Measurements from ENCODE around the gene PRKCZ.
"Not testable (repeated sequence)": the region's sequence is repeated elsewhere in the genome, so short reads cannot be mapped to it uniquely, and the experiment has no call there.

Gene PRKCZ

DNA sequence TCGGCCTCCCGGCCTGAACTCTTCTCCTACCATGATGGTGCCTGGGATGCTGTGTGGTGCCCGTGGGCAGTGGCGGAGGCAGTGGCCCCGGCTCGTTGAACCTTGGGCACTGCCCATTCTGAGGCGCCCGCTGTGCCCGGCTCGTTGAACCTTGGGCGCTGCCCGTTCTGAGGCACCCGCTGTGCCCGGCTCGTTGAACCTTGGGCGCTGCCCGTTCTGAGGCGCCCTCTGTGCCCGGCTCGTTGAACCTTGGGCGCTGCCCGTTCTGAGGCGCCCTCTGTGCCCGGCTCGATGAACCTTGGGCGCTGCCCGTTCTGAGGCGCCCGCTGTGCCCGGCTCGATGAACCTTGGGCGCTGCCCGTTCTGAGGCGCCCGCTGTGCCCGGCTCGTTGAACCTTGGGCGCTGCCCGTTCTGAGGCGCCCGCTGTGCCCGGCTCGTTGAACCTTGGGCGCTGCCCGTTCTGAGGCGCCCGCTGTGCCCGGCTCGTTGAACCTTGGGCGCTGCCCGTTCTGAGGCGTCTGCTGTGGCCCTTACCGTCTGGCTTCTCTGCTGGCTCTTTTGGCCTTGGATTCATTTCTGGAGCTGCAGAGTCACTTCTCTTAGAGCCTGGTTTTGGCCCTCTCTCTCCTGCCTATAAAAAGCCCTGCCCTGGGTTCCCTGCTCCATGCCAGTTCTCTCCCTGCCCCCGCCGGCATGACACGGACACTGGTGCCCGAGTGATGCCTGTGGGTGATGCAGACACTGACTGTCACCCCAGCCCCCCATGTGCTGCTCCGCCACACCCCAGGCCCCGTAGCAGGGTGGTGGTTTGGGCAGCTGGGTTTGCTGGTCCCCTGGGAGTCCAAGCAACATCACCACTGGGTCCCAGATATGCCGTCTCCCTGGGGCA, 44.3 kb downstream of the PRKCZ start:
- not testable (repeated sequence) for H3K4me3 ChIP-seq (ENCODE audit: low read depth in 1 of 2, low read length in 2 of 2); H3K4me1 ChIP-seq (ENCODE audit: insufficient read depth, low read length); H3K27me3 ChIP-seq (ENCODE audit: control insufficient read depth in 1 of 2, insufficient read depth in 2 of 2, low read length in 2 of 2); H3K9ac ChIP-seq (ENCODE audit: low read length); H3K36me3 ChIP-seq (ENCODE audit: insufficient read depth, low read length); H3K9me3 ChIP-seq (ENCODE audit: low read length); H3K27ac ChIP-seq (ENCODE audit: low read depth, low read length)

DNA sequence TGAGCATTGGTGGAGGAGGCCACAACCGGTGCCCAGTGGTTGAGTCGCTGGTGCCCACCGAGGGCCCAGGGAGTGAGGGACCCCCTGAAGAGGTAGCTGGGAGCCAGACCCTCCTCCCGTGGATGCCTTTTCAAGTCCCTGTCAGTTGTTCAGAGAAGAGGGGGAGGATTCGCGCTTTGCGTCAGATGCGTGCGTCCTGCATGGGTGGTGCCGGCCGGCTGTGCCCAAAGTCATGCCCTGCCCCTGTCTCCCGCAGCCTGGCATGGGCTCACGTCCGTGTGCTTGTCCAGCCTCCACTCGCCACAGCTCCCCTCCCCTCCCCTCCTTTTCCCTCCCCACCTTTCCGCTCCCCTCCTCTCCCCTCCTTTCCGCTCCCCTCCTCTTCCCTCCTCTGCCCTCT, 45.2 kb downstream of the PRKCZ start:
- Histone ChIP-seq H3K9ac (ENCODE audit: low read length) (no peak overlapping the region), H3K9me3 (ENCODE audit: low read length) (no peaks in the 10 kb centered on the region), H3K27ac (ENCODE audit: low read depth, low read length) (no peak overlapping the region), H3K4me3 (ENCODE audit: low read depth in 1 of 2, low read length in 2 of 2) (no peak overlapping the region), H3K4me1 (ENCODE audit: insufficient read depth, low read length) (no peaks in the 10 kb centered on the region), H3K27me3 (ENCODE audit: control insufficient read depth in 1 of 2, insufficient read depth in 2 of 2, low read length in 2 of 2) (no peaks in the 10 kb centered on the region), H3K36me3 (ENCODE audit: insufficient read depth, low read length) (no peaks in the 10 kb centered on the region)

DNA sequence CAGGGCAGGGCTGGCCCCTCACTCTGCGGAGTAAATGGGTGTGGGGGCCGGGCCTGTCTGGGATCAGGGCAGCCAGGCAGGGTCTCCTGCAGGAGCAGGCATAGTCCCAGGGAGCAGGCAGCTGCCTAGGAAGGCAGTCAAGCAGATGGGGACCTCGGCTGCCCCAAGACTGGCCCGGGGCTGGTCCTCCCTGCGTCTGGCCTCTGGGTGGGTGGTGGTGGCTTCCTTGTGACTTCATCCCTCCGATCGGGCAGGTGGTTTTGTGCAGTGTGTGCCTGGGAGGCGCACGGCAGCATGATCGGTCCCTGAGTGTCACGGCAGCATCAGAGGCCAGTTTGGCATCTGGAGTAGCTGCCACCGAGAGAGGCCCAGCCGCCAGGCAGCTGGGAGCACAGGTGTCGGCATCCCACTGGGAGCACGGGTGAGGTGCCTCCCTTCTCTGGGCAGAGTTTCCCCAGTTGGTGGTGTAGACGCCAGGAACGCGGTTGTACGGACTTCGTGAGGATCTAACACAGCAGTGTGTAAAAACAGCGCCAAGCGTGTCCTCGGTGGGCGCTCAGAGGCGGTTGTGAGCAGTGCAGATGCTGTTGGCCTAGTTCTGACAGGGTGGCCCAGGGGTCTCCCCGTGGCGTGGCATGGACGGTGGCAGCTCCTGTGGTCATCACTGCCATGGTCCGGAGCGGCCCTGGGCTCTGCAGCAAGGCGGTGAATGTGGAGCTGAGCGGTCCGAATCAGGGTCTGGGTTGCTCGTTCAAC, 45.9 kb downstream of the PRKCZ start:
- Histone ChIP-seq H3K9me3 (ENCODE audit: low read length) (no peaks in the 10 kb centered on the region), H3K27ac (ENCODE audit: low read depth, low read length) (no peak overlapping the region), H3K36me3 (ENCODE audit: insufficient read depth, low read length) (no peaks in the 10 kb centered on the region), H3K27me3 (ENCODE audit: control insufficient read depth in 1 of 2, insufficient read depth in 2 of 2, low read length in 2 of 2) (no peaks in the 10 kb centered on the region), H3K9ac (ENCODE audit: low read length) (no peak overlapping the region), H3K4me3 (ENCODE audit: low read depth in 1 of 2, low read length in 2 of 2) (no peak overlapping the region), H3K4me1 (ENCODE audit: insufficient read depth, low read length) (no peaks in the 10 kb centered on the region)

DNA sequence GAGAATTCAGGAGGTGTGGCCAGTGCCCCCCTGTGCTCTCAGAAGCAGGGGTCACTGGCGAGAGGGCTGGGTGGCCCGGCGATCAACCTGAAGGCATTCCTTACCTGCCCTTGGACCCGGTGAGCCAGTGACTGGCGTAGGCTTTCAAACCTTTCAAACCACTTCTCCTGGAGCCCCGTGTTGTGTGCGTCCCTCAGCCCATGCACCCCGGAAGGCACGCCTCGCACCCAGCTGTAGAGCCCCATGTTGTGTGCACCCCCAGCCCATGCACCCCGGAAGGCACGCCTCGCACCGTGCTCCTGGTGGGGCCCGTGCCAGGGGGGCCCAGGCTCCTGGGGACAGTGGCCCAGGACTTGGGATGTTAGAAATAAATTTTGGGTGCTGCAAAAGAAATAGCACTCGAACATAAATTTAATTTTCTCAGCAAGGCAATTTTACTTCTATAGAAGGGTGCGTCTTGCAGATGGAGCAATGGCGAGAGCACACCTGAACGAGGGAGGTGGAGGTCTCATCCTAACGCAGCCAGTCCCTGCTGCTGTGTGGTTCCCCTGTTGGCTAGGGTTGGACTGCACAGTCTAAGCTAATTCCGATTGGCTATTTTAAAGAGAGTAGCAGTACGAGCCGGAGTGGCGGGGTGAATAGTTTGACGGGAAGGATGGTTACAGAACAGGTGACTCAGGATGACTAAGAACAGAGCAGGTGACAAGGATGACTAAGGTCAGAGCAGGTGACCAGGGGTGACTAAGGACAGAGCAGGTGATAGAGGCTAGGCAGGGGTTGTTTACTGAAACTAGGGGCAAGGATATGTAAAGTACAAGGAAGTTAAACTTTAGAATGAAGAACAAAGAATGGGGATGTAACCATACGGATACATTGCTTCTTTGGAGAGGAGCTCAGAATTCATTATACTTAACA, 47.4 kb downstream of the PRKCZ start:
- H3K27me3 ChIP-seq (ENCODE audit: control insufficient read depth in 1 of 2, insufficient read depth in 2 of 2, low read length in 2 of 2): no peaks in the 10 kb centered on the region
- no peaks in the 10 kb centered on the region for H3K4me1 ChIP-seq (ENCODE audit: insufficient read depth, low read length)
- no peaks in the 10 kb centered on the region for H3K9me3 ChIP-seq (ENCODE audit: low read length)
- no peak overlapping the region for H3K9ac ChIP-seq (ENCODE audit: low read length)
- no peaks in the 10 kb centered on the region for H3K36me3 ChIP-seq (ENCODE audit: insufficient read depth, low read length)
- H3K4me3 ChIP-seq (ENCODE audit: low read depth in 1 of 2, low read length in 2 of 2): no peak overlapping the region
- H3K27ac ChIP-seq (ENCODE audit: low read depth, low read length): no peak overlapping the region

DNA sequence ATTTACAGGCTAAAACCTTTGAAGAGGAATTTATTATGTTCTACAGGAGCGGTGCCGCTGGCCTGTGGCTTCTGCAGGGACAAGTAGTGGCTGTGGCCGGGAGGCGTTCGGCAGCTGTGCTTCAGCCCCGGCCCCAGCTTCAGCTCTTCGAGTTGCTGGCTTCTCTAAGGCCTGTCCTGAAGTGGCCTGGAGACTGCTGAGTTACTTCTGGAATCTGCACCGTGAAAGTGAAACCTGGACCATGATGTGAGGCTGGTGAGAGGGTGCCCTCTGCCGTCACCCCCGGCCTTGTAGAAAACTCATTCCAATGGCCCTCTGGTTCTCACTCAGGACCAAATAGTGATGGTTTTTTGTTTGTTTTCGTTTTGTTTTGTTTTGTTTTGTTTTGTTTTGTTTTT, 48.1 kb downstream of the PRKCZ start:
- no peaks in the 10 kb centered on the region for H3K9me3 ChIP-seq (ENCODE audit: low read length)
- H3K27ac ChIP-seq (ENCODE audit: low read depth, low read length): no peak overlapping the region
- no peaks in the 10 kb centered on the region for H3K27me3 ChIP-seq (ENCODE audit: control insufficient read depth in 1 of 2, insufficient read depth in 2 of 2, low read length in 2 of 2)
- H3K9ac ChIP-seq (ENCODE audit: low read length): no peak overlapping the region
- no peak overlapping the region for H3K4me3 ChIP-seq (ENCODE audit: low read depth in 1 of 2, low read length in 2 of 2)
- no peaks in the 10 kb centered on the region for H3K4me1 ChIP-seq (ENCODE audit: insufficient read depth, low read length)
- H3K36me3 ChIP-seq (ENCODE audit: insufficient read depth, low read length): no peaks in the 10 kb centered on the region

DNA sequence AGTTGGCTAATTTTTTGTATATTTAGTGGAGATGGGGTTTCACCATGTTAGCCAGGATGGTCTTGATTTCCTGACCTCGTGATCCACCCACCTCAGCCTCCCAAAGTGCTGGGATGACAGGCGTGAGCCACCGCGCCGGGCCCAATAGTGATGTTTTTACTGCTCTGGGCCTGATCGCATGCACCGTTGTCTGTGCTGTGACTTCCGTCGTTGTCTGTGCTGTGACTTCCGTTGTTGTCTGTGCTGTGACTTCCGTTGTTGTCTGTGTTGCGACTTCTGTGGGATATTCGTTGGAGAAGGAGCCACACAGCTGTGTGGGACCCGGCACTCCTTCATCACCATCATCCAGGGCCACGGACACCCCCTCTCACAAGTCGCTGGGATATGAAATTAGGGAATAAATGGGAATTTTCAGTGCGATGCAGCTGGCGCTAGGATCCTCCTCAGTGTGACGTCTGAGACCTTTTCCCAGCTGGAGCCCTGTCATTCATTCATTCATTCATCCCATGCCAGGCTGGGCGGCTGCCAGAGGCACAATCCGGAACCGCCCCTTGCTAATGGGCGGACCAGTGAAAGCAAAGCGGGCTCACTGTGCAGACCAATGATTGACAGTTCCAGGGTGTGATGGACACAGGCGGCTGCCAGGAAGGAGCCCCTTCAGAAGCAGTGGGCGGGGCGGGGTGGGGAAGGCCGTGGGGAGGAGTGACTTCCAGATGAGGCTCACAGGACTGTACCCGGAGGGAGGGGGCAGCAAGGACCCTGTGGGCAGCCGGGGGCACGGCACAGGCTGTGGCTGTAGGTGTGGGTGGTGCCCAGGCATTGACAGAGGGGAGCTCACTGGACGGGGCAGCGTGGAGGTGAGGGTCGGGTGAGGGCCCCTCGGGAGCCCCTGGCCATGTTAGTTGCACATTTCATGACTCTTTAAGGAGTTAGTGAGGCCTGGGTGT, 48.9 kb downstream of the PRKCZ start:
- no peaks in the 10 kb centered on the region for H3K4me1 ChIP-seq (ENCODE audit: insufficient read depth, low read length)
- H3K9ac ChIP-seq (ENCODE audit: low read length): no peak overlapping the region
- H3K4me3 ChIP-seq (ENCODE audit: low read depth in 1 of 2, low read length in 2 of 2): no peak overlapping the region
- no peak overlapping the region for H3K27ac ChIP-seq (ENCODE audit: low read depth, low read length)
- no peaks in the 10 kb centered on the region for H3K9me3 ChIP-seq (ENCODE audit: low read length)
- no peaks in the 10 kb centered on the region for H3K36me3 ChIP-seq (ENCODE audit: insufficient read depth, low read length)
- H3K27me3 ChIP-seq (ENCODE audit: control insufficient read depth in 1 of 2, insufficient read depth in 2 of 2, low read length in 2 of 2): no peaks in the 10 kb centered on the region

DNA sequence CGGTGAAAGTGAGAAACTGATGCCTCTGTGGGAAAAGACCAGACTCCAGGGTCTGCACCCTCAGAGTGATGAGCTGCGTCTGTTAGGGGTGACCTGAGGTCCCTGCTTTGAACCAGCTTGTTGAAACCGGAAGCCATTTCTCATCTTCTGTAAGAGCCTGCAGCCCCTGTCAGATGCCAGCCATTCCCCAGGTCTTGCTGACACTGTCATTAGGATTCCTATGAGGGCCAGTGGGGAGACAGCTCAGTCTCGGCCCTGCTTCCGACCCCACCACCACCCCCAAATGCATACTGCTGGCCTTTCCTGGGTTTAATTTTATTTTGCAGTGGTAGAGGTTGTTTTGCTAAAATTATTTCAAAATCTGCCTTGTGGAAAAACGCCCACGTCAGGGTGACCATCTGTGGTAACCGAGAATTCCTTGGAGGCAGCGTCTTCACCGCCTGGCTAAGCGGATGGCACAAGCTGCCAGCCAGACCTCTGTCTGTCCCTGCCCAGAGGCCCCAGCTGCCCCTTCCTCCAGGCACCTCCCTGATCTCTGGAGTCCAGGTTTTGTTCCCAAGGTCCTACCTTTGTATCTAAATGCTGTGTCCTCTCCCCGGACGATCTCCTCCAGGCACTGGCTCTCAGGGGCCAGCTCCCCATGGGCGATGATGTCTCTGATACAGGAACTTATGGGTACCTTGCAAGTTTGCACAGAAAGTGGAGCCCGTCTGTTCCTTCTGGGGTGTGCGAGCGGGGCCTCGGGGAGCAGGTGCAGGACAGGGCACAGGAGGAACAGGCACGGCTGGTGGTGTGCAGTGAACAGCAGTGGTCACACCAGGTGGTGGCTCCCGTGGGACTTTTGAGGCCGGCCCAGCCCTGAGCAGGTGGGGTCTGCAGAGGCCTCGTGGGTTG, 49.9 kb downstream of the PRKCZ start:
- H3K4me1 ChIP-seq (ENCODE audit: insufficient read depth, low read length): no peaks in the 10 kb centered on the region
- H3K27ac ChIP-seq (ENCODE audit: low read depth, low read length): no peak overlapping the region
- no peaks in the 10 kb centered on the region for H3K36me3 ChIP-seq (ENCODE audit: insufficient read depth, low read length)
- H3K4me3 ChIP-seq (ENCODE audit: low read depth in 1 of 2, low read length in 2 of 2): no peak overlapping the region
- no peaks in the 10 kb centered on the region for H3K27me3 ChIP-seq (ENCODE audit: control insufficient read depth in 1 of 2, insufficient read depth in 2 of 2, low read length in 2 of 2)
- H3K9me3 ChIP-seq (ENCODE audit: low read length): no peaks in the 10 kb centered on the region
- no peak overlapping the region for H3K9ac ChIP-seq (ENCODE audit: low read length)

DNA sequence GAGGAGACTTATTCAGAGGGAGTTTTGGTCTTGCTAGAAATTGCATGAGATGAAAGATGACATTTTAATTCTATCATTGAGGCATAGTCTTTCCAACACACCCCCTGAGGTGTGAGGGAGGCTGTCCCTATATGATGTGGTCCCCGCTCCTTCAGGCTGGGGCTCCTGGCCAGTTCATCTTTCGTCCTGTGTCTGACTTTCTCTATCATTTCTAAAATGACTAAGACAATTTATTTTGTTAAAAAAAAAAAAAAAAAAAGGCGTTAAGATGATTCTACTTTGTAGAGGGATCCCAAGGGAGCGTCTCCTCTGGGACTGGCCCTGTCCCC, 50.5 kb downstream of the PRKCZ start:
- H3K4me3 ChIP-seq (ENCODE audit: low read depth in 1 of 2, low read length in 2 of 2): no peak overlapping the region
- no peaks in the 10 kb centered on the region for H3K4me1 ChIP-seq (ENCODE audit: insufficient read depth, low read length)
- no peaks in the 10 kb centered on the region for H3K27me3 ChIP-seq (ENCODE audit: control insufficient read depth in 1 of 2, insufficient read depth in 2 of 2, low read length in 2 of 2)
- H3K27ac ChIP-seq (ENCODE audit: low read depth, low read length): no peak overlapping the region
- no peak overlapping the region for H3K9ac ChIP-seq (ENCODE audit: low read length)
- H3K36me3 ChIP-seq (ENCODE audit: insufficient read depth, low read length): no peaks in the 10 kb centered on the region
- H3K9me3 ChIP-seq (ENCODE audit: low read length): no peaks in the 10 kb centered on the region

DNA sequence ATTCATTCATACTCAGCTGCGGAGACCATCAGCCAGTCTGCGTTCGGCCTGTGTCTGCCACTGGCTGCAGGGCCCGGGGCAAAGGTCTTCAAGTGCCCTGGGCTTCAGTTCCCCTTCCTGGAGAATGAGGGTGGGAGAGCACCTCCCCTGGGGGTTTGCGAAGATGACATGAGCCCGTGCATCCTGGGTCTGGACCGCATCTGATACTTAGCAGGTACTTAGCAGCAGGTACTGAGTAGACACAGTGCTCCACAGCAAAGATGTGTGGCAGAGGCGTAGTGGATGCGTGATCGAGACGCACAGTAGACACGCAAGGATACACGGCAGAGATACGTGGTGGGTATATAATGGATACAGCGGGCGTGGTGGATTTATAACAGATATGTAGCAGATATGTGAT, 51.3 kb downstream of the PRKCZ start:
- no peaks in the 10 kb centered on the region for H3K4me1 ChIP-seq (ENCODE audit: insufficient read depth, low read length)
- H3K27me3 ChIP-seq (ENCODE audit: control insufficient read depth in 1 of 2, insufficient read depth in 2 of 2, low read length in 2 of 2): no peaks in the 10 kb centered on the region
- H3K9me3 ChIP-seq (ENCODE audit: low read length): no peaks in the 10 kb centered on the region
- no peak overlapping the region for H3K27ac ChIP-seq (ENCODE audit: low read depth, low read length)
- H3K36me3 ChIP-seq (ENCODE audit: insufficient read depth, low read length): no peaks in the 10 kb centered on the region
- no peak overlapping the region for H3K9ac ChIP-seq (ENCODE audit: low read length)
- H3K4me3 ChIP-seq (ENCODE audit: low read depth in 1 of 2, low read length in 2 of 2): no peak overlapping the region

DNA sequence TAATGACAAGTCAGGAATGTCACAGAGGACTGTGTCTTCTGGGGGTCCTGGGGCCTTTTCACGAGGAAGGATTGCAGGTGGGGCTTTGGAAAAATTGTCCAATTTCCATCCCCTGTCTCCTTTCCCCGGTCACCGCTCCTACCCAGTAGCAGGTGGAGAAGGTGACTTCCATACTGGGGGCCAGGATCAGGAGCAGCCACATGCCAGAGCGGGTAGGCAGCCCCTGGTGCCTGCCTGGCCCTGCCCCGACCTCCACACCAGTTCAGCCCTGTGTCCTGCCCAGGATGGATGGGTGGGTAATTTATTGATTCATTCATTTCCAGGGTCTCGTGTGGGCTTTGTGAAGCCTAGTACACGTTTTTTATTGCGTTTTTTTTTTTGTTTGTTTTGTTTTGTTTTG, 51.7 kb downstream of the PRKCZ start:
- H3K4me3 ChIP-seq (ENCODE audit: low read depth in 1 of 2, low read length in 2 of 2): no peak overlapping the region
- no peak overlapping the region for H3K9ac ChIP-seq (ENCODE audit: low read length)
- H3K4me1 ChIP-seq (ENCODE audit: insufficient read depth, low read length): no peaks in the 10 kb centered on the region
- H3K27ac ChIP-seq (ENCODE audit: low read depth, low read length): no peak overlapping the region
- no peaks in the 10 kb centered on the region for H3K36me3 ChIP-seq (ENCODE audit: insufficient read depth, low read length)
- H3K9me3 ChIP-seq (ENCODE audit: low read length): no peaks in the 10 kb centered on the region
- no peaks in the 10 kb centered on the region for H3K27me3 ChIP-seq (ENCODE audit: control insufficient read depth in 1 of 2, insufficient read depth in 2 of 2, low read length in 2 of 2)
